Astrocyte (in vitro differentiated cells and primary cell): ENCODE results near the gene CENATAC.

ENCODE experiments used
- EZH2 ChIP-seq: IDR thresholded peaks from 2 replicates; pipeline ENCODE4 v1.6.1; 2012; ENCODE audit warnings: mild to moderate bottlenecking, low read length, inconsistent platforms; ENCODE audit not compliant: insufficient read depth
- TF ChIP-seq, protein P1 (sequence below): IDR thresholded peaks from 2 replicates; pipeline ENCODE4 v1.5.1; 2011; ENCODE audit warnings: low read depth, mild to moderate bottlenecking, inconsistent platforms, low read length, moderate library complexity; ENCODE audit not compliant: insufficient read depth

DNA sequence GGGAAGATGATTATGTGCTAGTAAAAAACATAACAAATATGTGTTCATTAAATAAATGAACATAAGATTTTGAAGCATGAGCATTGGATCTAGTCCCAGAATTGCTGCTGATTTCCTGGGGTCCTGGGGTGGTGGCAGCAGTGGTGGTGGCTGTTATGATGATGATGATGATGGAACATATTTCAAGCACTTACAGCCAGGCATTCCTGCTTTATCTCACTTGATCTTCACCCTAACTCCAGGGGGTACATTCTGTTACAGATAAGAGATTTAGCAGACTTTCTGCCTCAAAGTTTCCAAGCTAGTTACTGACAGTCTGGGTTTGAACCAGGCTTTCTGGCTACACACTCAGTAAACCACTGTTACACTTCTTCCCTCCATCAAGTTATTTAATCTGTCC is 25.8 kb downstream of the CENATAC start:
- TF ChIP-seq, protein P1, sequence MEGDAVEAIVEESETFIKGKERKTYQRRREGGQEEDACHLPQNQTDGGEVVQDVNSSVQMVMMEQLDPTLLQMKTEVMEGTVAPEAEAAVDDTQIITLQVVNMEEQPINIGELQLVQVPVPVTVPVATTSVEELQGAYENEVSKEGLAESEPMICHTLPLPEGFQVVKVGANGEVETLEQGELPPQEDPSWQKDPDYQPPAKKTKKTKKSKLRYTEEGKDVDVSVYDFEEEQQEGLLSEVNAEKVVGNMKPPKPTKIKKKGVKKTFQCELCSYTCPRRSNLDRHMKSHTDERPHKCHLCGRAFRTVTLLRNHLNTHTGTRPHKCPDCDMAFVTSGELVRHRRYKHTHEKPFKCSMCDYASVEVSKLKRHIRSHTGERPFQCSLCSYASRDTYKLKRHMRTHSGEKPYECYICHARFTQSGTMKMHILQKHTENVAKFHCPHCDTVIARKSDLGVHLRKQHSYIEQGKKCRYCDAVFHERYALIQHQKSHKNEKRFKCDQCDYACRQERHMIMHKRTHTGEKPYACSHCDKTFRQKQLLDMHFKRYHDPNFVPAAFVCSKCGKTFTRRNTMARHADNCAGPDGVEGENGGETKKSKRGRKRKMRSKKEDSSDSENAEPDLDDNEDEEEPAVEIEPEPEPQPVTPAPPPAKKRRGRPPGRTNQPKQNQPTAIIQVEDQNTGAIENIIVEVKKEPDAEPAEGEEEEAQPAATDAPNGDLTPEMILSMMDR, result no peak
- no peak for TF ChIP-seq EZH2
